Trophoblast cell (in vitro differentiated cells and primary cell): Measurements from ENCODE around the gene KCNMB2.

Source experiments
- DNase-seq, 2 donors: peaks; one replicate each; pipeline ENCODE4 v3.0.0-alpha.2; 2016
- H2AFZ ChIP-seq: 2 replicates; pipeline ENCODE4 v1.6.1; 2013; ENCODE audit warnings: low read length, moderate library complexity, mild to moderate bottlenecking; ENCODE audit not compliant: insufficient read depth, poor library complexity
- H2AK5ac ChIP-seq: 2 replicates; pipeline ENCODE4 v1.6.1; 2013; ENCODE audit warnings: mild to moderate bottlenecking, low read length
- H2BK120ac ChIP-seq: 2 replicates; pipeline ENCODE4 v1.6.1; 2013; ENCODE audit warnings: low read length, mild to moderate bottlenecking, moderate library complexity; ENCODE audit not compliant: insufficient read depth, poor library complexity
- H2BK12ac ChIP-seq: 2 replicates; pipeline ENCODE4 v1.6.1; 2013; ENCODE audit warnings: mild to moderate bottlenecking, low read length, moderate library complexity
- H2BK5ac ChIP-seq: 2 replicates; pipeline ENCODE4 v1.6.1; 2013; ENCODE audit warnings: low read length, low read depth, moderate library complexity, mild to moderate bottlenecking; ENCODE audit not compliant: poor library complexity
- H3K14ac ChIP-seq: 2 replicates; pipeline ENCODE4 v1.6.1; 2013; ENCODE audit warnings: mild to moderate bottlenecking, low read length
- H3K18ac ChIP-seq: 2 replicates; pipeline ENCODE4 v1.6.1; 2013; ENCODE audit warnings: mild to moderate bottlenecking, low read length
- H3K23ac ChIP-seq: 2 replicates; pipeline ENCODE4 v1.6.1; 2013; ENCODE audit warnings: low read length
- H3K27ac ChIP-seq: 2 replicates; pipeline ENCODE4 v1.5.1; 2013; ENCODE audit warnings: low read depth, mild to moderate bottlenecking, inconsistent platforms, low read length, moderate library complexity
- H3K27me3 ChIP-seq: 2 replicates; pipeline ENCODE4 v1.6.1; 2013; ENCODE audit warnings: inconsistent platforms, mild to moderate bottlenecking, low read length, moderate library complexity; ENCODE audit not compliant: insufficient read depth
- H3K36me3 ChIP-seq, 2 experiments: 1 replicate in 1 of 2; 2 replicates in 1 of 2; pipeline ENCODE4 v1.6.1; 2013; ENCODE audit warnings: low read length in 2 of 2, mild to moderate bottlenecking in 2 of 2, moderate library complexity in 1 of 2; ENCODE audit not compliant: insufficient read depth in 2 of 2, control insufficient read depth in 1 of 2
- H3K4ac ChIP-seq: 2 replicates; pipeline ENCODE4 v1.6.1; 2013; ENCODE audit warnings: low read depth, mild to moderate bottlenecking, low read length, moderate library complexity
- H3K4me1 ChIP-seq, 2 experiments: 1 replicate in 1 of 2; 2 replicates in 1 of 2; pipeline ENCODE4 v1.6.1; 2013; ENCODE audit warnings: low read length in 2 of 2, mild to moderate bottlenecking in 2 of 2, moderate library complexity in 1 of 2; ENCODE audit not compliant: insufficient read depth in 2 of 2, control insufficient read depth in 1 of 2
- H3K4me2 ChIP-seq: 2 replicates; pipeline ENCODE4 v1.6.1; 2013; ENCODE audit warnings: inconsistent platforms, mild to moderate bottlenecking, low read length, moderate library complexity
- H3K4me3 ChIP-seq: 2 replicates; pipeline ENCODE4 v1.5.1; 2013; ENCODE audit warnings: mild to moderate bottlenecking, low read depth, low read length, inconsistent platforms
- H3K79me1 ChIP-seq: one replicate; pipeline ENCODE4 v1.6.1; 2013; ENCODE audit warnings: low read length
- H3K79me2 ChIP-seq: 2 replicates; pipeline ENCODE4 v1.6.1; 2013; ENCODE audit warnings: low read length, mild to moderate bottlenecking; ENCODE audit not compliant: control insufficient read depth, insufficient read depth, poor library complexity
- H3K9ac ChIP-seq: 2 replicates; pipeline ENCODE4 v1.6.1; 2013; ENCODE audit warnings: mild to moderate bottlenecking, low read length
- H3K9me3 ChIP-seq: 2 replicates; pipeline ENCODE4 v1.6.1; 2013; ENCODE audit warnings: low read depth, mild to moderate bottlenecking, control low read depth, inconsistent platforms, low read length; ENCODE audit not compliant: insufficient read depth
- H4K12ac ChIP-seq: 2 replicates; pipeline ENCODE4 v1.6.1; 2013; ENCODE audit warnings: low read depth, mild to moderate bottlenecking, low read length, moderate library complexity
- H4K8ac ChIP-seq: 2 replicates; pipeline ENCODE4 v1.6.1; 2013; ENCODE audit warnings: low read depth, mild to moderate bottlenecking, low read length, moderate library complexity
- H4K91ac ChIP-seq: one replicate; pipeline ENCODE4 v1.6.1; 2013; ENCODE audit warnings: low read depth, mild to moderate bottlenecking, low read length, moderate library complexity
- WGBS: extraction: QIAGEN DNeasy Blood & Tissue Kit; methylation state at CpG from one replicate; pipeline ENCODE4 v1.1.7; 2013; ENCODE audit warnings: missing lambda C conversion rate; ENCODE audit not compliant: insufficient read length, insufficient coverage; ENCODE audit errors: extremely low coverage; 5-methylcytosine and 5-hydroxymethylcytosine counted together

KCNMB2 gene

GRCh38 chr3:178735032-178735674 is 198.9 kb downstream of the KCNMB2 start:
- no CpG with 5 or more reads among the region's 4 CpGs for WGBS
- no peak overlapping the region for H2AFZ ChIP-seq

DNA sequence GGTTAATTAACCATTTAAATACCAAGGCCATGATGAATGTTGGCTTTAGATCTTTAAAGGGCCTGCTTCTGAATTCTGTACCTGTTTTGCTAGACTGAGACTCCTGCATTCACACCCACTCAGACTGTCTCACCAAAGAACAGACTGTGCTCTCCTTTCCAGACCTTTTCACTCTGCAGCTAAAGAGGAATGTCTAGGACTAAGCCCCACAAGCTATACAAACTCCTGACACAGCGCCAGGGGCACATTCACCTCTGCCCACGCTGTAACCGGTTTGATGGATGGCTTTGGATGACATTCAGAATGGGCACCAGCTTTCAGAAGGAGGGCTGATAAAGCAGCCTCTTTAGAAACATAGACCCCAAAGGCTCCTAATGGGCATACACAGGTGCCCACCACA is 200.1 kb downstream of the KCNMB2 start:
- Histone ChIP-seq H3K79me2 (no peaks in the 10 kb centered on the region), H3K27me3 (no peaks in the 10 kb centered on the region), H3K4me2 (no peak overlapping the region), H3K79me1 (peaks cover 5% of the 10 kb centered on the region), H3K9me3 (no peaks in the 10 kb centered on the region), H3K9ac (no peak overlapping the region), H2BK12ac (no peak overlapping the region), H3K14ac (no peak overlapping the region), H2AK5ac (no peak overlapping the region), H2BK120ac (no peak overlapping the region), H3K36me3 (no peaks in the 10 kb centered on the region), H4K12ac (no peak overlapping the region), H4K8ac (no peak overlapping the region), H4K91ac (no peak overlapping the region), H3K18ac (no peak overlapping the region), H3K4ac (no peak overlapping the region), H3K27ac (no peak overlapping the region), H3K4me1 (peaks cover 2 to 3% of the 10 kb centered on the region in 2 experiments), H2BK5ac (no peak overlapping the region), H3K4me3 (no peak overlapping the region), H2AFZ (no peak overlapping the region), H3K23ac (no peak overlapping the region)
- WGBS: no CpG with 5 or more reads among the region's 3 CpGs
- no peak for DNase-seq

More at GRCh38 chr3:178735032-178735674, 198.9 kb downstream of the KCNMB2 start:
- H4K91ac ChIP-seq: peak overlapping the region; percentile 79
- H2BK12ac ChIP-seq: peak overlapping the region; percentile 93
- peak overlapping the region; percentile 66 for H2BK5ac ChIP-seq
- H3K4me2 ChIP-seq: no peak overlapping the region
- H3K18ac ChIP-seq: no peak overlapping the region
- no peaks in the 10 kb centered on the region for H3K36me3 ChIP-seq
- H2AK5ac ChIP-seq: peak overlapping the region; percentile 59
- H3K27me3 ChIP-seq: no peaks in the 10 kb centered on the region
- H3K27ac ChIP-seq: peak overlapping the region; percentile 67
- no peak overlapping the region for H3K4me3 ChIP-seq
- H2BK120ac ChIP-seq: peak overlapping the region; percentile 92
- H3K23ac ChIP-seq: no peak overlapping the region
- peak overlapping the region; percentile 36 for H4K12ac ChIP-seq
- H3K4ac ChIP-seq: no peak overlapping the region
- H4K8ac ChIP-seq: peak overlapping the region; percentile 53
- H3K9ac ChIP-seq: peak overlapping the region; percentile 52
- no peaks in the 10 kb centered on the region for H3K9me3 ChIP-seq
- peaks cover 5% of the 10 kb centered on the region for H3K79me1 ChIP-seq
- no peak for DNase-seq
- H3K4me1 ChIP-seq: peaks cover 2 to 3% of the 10 kb centered on the region in 2 experiments
- H3K79me2 ChIP-seq: no peaks in the 10 kb centered on the region
- peak overlapping the region; percentile 60 for H3K14ac ChIP-seq

- Histone ChIP-seq H3K23ac (no peak overlapping the region), H2AFZ (no peak overlapping the region), H3K79me1 (peaks cover 5% of the 10 kb centered on the region), H3K14ac (no peak overlapping the region), H4K91ac (no peak overlapping the region), H3K4me3 (no peak overlapping the region), H3K36me3 (no peaks in the 10 kb centered on the region), H2BK5ac (no peak overlapping the region), H4K12ac (no peak overlapping the region), H2BK120ac (no peak overlapping the region), H3K18ac (no peak overlapping the region), H2BK12ac (no peak overlapping the region), H3K79me2 (no peaks in the 10 kb centered on the region), H4K8ac (no peak overlapping the region), H2AK5ac (no peak overlapping the region), H3K27me3 (no peaks in the 10 kb centered on the region), H3K4ac (no peak overlapping the region), H3K9me3 (no peaks in the 10 kb centered on the region), H3K4me1 (peaks cover 2 to 3% of the 10 kb centered on the region in 2 experiments), H3K27ac (no peak overlapping the region), H3K9ac (no peak overlapping the region), H3K4me2 (no peak overlapping the region)
- DNase-seq: no peak
- WGBS: no CpG with 5 or more reads among the region's 3 CpGs
These were observed 203.5 kb downstream of the KCNMB2 start for GRCh38 chr3:178739720-178740119.

DNA sequence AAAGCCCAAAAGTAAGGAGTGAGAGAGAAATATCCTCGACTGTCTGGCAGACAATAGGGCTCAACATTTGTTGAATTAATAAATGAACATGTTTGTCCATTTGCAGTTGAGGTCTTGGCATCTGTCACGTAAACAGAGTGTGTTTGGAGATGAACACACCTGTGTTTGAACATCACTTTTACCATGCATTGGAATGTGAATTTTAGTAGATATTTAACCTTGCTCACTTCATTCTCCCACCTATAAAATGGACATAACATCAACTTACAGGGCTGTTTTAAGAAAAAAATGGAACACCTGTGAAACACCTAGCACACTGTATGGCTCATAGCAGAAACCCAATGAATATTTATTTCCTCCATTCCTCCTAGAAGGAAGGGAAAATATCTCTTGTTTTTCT is 204.8 kb downstream of the KCNMB2 start:
- Histone ChIP-seq H2BK5ac (no peak overlapping the region), H3K9me3 (no peaks in the 10 kb centered on the region), H3K18ac (no peak overlapping the region), H3K14ac (no peak overlapping the region), H3K79me2 (no peaks in the 10 kb centered on the region), H2BK12ac (no peak overlapping the region), H3K4ac (no peak overlapping the region), H3K27me3 (no peaks in the 10 kb centered on the region), H3K4me1 (no peaks in the 10 kb centered on the region), H3K36me3 (no peaks in the 10 kb centered on the region), H3K4me3 (no peak overlapping the region), H2AFZ (no peak overlapping the region), H3K4me2 (no peak overlapping the region), H3K27ac (no peak overlapping the region), H2BK120ac (no peak overlapping the region), H2AK5ac (no peak overlapping the region), H3K79me1 (peaks cover 2% of the 10 kb centered on the region), H4K91ac (no peak overlapping the region), H4K12ac (no peak overlapping the region), H3K23ac (no peak overlapping the region), H4K8ac (no peak overlapping the region), H3K9ac (no peak overlapping the region)
- DNase-seq: no peak
- WGBS: no CpG with 5 or more reads among the region's 2 CpGs
